ENCODE measurements around the gene NECTIN3. TPM values are rescaled to one million over a fixed set of nuclear protein-coding genes. Genes with fewer than 3 reads are reported as not detected.

Gene NECTIN3
- total and polyA plus RNA-seq, 11 donors = 1.8 to 13.8 (median 8.8) TPM

GRCh38 chr3:111087924-111088469, 16.4 kb downstream of the NECTIN3 start:
- DNase-seq (no peak), ATAC-seq (no peak)
- H3K36me3 ChIP-seq = no peaks in the 10 kb centered on the region
- peaks cover 0 to 10% (median 0%) of the 10 kb centered on the region in 12 donors for H3K4me1 ChIP-seq
- TF ChIP-seq POLR2A (IDR thresholded peaks at IDR 0.05) (no peak), CTCF (IDR thresholded peaks at IDR 0.05) (no peak)
- no peaks in the 10 kb centered on the region for H3K27me3 ChIP-seq
- no peak overlapping the region for H3K4me3 ChIP-seq
- no peak overlapping the region for H3K27ac ChIP-seq
- no peaks in the 10 kb centered on the region for H3K9me3 ChIP-seq
- intact Hi-C loops (cut with DNase I) = no loop called here

- Histone ChIP-seq H3K4me3 (no peak overlapping the region), H3K27ac (no peak overlapping the region), H3K4me1 (peaks cover 0 to 12% (median 0%) of the 10 kb centered on the region in 12 donors), H3K9me3 (no peaks in the 10 kb centered on the region), H3K27me3 (no peaks in the 10 kb centered on the region), H3K36me3 (no peaks in the 10 kb centered on the region)
- 85 to 87% (median 86%) methylated on average over 9 to 10 of the region's 10 CpGs for WGBS, 4 donors
- TF ChIP-seq CTCF (IDR thresholded peaks at IDR 0.05) = no peak
- no peak for TF ChIP-seq POLR2A (IDR thresholded peaks at IDR 0.05)
- ATAC-seq = no peak
- no peak for DNase-seq
- intact Hi-C loops (cut with DNase I) = no loop called here
Measured at GRCh38 chr3:111096487-111097209, 25.0 kb downstream of the NECTIN3 start.

- intact Hi-C loops (cut with DNase I) = no loop called here
Measured at GRCh38 chr3:111103807-111104206, 32.2 kb downstream of the NECTIN3 start.

More at GRCh38 chr3:111103807-111104206, 32.2 kb downstream of the NECTIN3 start:
- DNase-seq = no peak
- Histone ChIP-seq H3K4me3 (no peak overlapping the region), H3K27me3 (no peaks in the 10 kb centered on the region), H3K4me1 (peaks cover 0 to 6% (median 0%) of the 10 kb centered on the region in 12 donors), H3K9me3 (peaks cover 0 to 14% (median 0%) of the 10 kb centered on the region in 12 donors), H3K27ac (no peak overlapping the region), H3K36me3 (no peaks in the 10 kb centered on the region)
- TF ChIP-seq POLR2A (IDR thresholded peaks at IDR 0.05) (no peak), CTCF (IDR thresholded peaks at IDR 0.05) (no peak)
- WGBS, 4 donors = 69 to 96% (median 92%) methylated on average over 1 of the region's 1 CpG
- ATAC-seq = no peak

Data from heart left ventricle (tissue), 16 donors.